Mononuclear cell (primary cell): ENCODE results near the gene COG2. TPM values are rescaled to one million over a fixed set of nuclear protein-coding genes. Genes with fewer than 3 reads are reported as not detected.

Source experiments
- H3K27me3 ChIP-seq: 2 replicates; pipeline ENCODE4 v1.6.0; 2011; ENCODE audit warnings: low read length, control low read depth; ENCODE audit not compliant: insufficient read depth
- H3K4me1 ChIP-seq: 2 replicates; pipeline ENCODE4 v1.5.1; 2011; ENCODE audit warnings: mild to moderate bottlenecking, low read length, control low read depth; ENCODE audit not compliant: insufficient read depth
- H3K4me3 ChIP-seq: 2 replicates; pipeline ENCODE4 v1.5.1; 2011; ENCODE audit warnings: mild to moderate bottlenecking, low read length, moderate library complexity
- H3K9me3 ChIP-seq: 2 replicates; pipeline ENCODE4 v1.5.1; 2011; ENCODE audit warnings: low read depth, mild to moderate bottlenecking, control low read depth, low read length
- total RNA-seq: library from RNA; depleted of rRNA; stranded (reverse); fragments of >200 nt; gene quantifications from one replicate; pipeline ENCODE4 v1.2.3, GENCODE V29; 2012

The COG2 gene
- total RNA-seq, 1 donor, result 18.9 TPM

DNA sequence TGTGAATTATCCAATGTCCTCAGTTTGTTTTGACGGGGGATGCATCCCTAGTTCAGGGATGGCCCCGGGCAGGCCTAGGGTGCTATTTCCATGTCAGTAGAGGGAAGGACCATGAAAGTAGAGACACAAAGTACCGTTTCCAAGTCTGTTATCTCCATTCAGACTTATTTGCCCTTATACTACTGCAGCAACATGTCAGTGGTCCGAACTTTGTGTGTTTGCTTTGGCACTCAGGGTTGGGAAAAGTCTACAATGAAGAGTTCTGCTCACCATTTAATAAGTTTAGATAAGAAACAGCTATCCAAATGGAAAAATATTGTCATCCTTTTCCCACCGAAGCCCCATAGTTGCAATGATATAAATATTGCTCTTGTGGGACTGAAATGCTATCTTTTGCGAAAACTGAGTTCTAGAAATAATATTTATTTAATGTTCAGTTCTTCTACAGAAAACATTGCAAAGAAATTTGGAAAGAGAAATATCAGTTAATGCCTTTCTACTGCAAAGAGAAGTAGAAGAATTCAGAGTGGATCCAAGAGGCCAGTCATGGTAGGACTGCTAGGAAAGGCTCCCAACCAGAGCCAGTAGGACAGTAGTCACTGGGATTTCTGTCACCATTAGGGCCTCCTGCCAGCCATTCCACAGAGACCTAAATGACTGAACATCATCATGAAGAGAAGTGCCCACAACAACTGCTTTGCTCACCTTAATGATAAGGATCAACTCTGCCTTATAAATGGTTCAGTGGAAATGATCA lies 83.2 kb downstream of the COG2 start:
- no peak overlapping the region for H3K4me3 ChIP-seq
- H3K9me3 ChIP-seq, result no peaks in the 10 kb centered on the region
- peaks cover 2% of the 10 kb centered on the region for H3K27me3 ChIP-seq
- H3K4me1 ChIP-seq, result no peaks in the 10 kb centered on the region

DNA sequence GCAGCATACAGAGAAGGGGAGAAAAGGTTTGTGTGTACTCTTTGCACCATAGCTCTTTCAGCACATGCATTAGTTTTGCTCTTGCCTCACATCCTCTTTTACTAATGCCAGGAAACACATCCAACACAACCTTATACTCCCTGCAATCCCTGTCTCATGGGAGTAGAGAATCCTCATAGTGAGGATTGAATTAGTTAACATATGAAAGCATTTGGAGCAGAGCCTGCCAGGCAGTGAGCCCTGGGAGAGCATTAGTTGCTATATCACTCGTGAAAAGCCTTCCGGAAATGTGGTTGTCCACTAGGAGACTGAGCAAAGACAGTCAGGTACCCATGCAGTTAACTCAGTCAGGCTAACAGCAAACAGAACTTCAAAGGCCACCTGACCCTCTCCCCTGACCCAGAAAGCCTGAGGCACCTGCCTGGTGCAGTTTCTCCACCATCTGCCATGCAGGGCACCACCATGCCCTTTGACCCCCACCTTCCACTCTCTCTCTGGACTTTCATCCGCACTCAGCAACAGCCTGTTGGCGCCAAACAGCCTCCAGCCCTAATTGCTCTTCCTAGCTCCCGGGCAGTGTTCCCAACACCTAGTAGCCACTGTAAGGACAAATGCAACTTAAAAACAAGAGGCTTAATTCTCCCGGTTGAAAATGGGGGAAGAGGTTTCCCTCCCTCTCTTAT lies 86.6 kb downstream of the COG2 start:
- Histone ChIP-seq H3K9me3 (no peaks in the 10 kb centered on the region), H3K4me3 (no peak overlapping the region), H3K27me3 (peaks cover 2% of the 10 kb centered on the region), H3K4me1 (no peaks in the 10 kb centered on the region)

DNA sequence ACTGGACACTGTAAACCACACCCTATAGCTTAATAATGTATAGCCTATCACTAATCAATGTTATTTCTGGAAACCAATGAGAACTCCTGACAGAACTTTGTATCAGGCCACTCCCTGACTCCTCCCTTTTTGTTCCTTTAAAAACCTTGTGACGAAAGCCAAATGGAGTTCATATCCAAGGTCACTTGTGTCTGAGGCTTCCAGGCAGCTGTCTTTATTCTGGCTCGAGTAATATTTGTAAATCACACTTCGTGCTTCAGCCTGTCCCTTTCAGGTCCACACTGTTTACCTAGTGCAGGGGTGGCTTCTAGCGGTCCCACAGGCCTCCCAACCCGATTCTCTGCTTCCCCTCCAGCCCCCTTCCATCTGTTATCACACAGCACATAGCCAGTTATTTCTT lies 88.7 kb downstream of the COG2 start:
- peaks cover 2% of the 10 kb centered on the region for H3K27me3 ChIP-seq
- H3K9me3 ChIP-seq, result no peaks in the 10 kb centered on the region
- no peaks in the 10 kb centered on the region for H3K4me1 ChIP-seq
- H3K4me3 ChIP-seq, result no peak overlapping the region

DNA sequence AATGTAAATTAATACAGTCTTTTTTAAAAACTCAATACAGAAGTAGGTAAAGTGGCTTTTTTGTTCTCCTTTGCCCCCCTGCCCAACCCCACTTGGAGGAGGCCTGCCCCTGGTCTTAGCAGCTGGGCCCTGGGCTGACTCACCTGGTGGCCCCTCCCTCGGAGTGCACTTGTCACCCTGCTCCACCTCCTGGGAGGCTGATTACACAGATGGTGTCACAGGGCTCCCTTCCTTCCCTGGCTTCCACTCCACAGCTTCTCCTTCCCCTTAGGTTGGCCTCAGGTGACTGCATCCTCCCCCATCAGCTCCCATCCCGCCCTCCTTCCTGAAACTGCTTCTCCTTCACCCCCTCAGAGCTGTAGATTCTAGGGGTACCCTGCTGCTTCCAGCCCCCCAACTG lies 93.2 kb downstream of the COG2 start:
- H3K9me3 ChIP-seq, result no peaks in the 10 kb centered on the region
- H3K27me3 ChIP-seq, result peaks cover 3% of the 10 kb centered on the region
- no peak overlapping the region for H3K4me3 ChIP-seq
- H3K4me1 ChIP-seq, result no peaks in the 10 kb centered on the region

DNA sequence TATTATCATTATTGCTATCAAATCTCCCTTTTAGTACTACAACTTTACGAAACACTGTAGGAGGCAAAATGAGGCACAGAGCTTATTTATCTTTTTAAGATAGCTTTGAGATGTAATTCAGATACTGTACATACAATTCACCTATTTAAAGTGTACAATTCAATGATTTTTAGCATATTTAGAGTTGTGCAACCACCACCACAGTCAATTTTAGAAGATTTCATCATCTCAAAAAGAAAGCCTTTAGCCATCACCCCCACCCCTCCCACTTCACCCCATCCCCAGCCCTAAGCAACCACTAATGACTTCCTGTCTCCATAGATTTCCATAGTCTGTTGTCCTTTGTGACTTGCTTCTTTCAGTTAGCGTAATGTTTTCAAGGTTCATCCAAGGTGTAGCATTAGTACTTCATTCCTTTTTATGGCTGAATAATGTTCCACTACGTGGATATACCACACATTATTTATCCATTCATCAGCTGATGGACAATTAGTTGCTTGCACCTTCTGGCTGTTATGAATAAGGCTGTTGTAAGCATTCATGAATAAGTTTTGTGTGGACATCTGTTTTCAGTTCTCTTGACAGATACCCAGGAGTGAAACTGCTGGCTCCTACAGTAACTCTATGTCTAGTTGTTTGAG lies 95.5 kb downstream of the COG2 start:
- H3K27me3 ChIP-seq, result peaks cover 3% of the 10 kb centered on the region
- no peaks in the 10 kb centered on the region for H3K9me3 ChIP-seq
- no peaks in the 10 kb centered on the region for H3K4me1 ChIP-seq
- H3K4me3 ChIP-seq, result no peak overlapping the region

DNA sequence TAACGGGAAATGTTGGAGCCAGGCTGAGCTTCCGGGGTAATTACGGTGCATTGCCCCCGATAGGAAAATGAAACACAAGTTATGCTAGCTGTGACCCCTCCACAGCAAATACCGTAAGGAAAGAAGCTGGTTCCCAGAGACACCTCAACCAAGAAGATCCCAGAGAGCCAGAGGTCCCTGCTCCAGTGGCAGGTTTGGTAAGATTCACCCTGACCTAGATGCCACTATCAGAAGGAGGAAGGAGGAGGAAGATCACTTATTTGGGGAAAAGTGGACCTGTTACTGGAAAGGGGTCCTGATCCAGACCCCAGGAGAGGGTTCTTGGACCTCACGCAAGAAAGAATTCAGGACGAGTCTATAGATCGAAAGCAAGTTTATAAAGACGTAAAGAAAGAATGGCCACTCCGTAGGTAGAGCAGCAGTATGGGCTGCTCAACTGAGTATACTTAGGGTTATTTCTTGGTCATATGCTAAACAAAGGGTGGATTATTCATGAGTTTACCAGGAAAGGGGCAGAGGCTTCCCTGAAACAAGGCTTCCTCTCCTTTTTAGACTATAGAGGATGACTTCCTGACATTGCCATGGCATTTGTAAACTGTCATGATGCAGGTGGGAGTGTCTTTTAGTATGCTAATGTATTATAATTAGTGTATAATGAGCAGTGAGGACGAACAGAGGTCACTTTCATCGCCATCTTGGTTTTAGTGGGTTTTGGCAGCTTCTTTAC lies 97.4 kb downstream of the COG2 start:
- H3K4me3 ChIP-seq, result no peak overlapping the region
- no peaks in the 10 kb centered on the region for H3K4me1 ChIP-seq
- H3K27me3 ChIP-seq, result peaks cover 3% of the 10 kb centered on the region
- no peaks in the 10 kb centered on the region for H3K9me3 ChIP-seq

Other genes with a start within 250 kb of the COG2 start
- gene PGBD5, start 216.1 kb upstream of the COG2 start, total RNA-seq, result under 0.01 TPM
- not detected for gene AGT, start 71.6 kb downstream of the COG2 start, total RNA-seq
- not detected for gene CAPN9, start 104.9 kb downstream of the COG2 start, total RNA-seq
- 9.7 TPM for gene C1orf198, start 226.0 kb downstream of the COG2 start, total RNA-seq